Aorta (tissue), 5 donors: ENCODE measurements around the gene HOXA5. TPM values are rescaled to one million over a fixed set of nuclear protein-coding genes. Genes with fewer than 3 reads are reported as not detected.

Source experiments
- ATAC-seq: fragments of 200-7000 bp; cut with Tn5 transposase; one replicate; pipeline ENCODE4 v1.9.1; 2022; ENCODE audit warnings: moderate library complexity; ENCODE audit not compliant: low FRiP score
- DNase-seq, 2 donors: peaks; one replicate each; pipeline ENCODE4 v3.0.0-alpha.2; 2020
- H3K27ac ChIP-seq, 2 donors: one replicate each; pipeline ENCODE4 v1.5.1; 2013; ENCODE audit warnings: low read length in 2 of 2, mild to moderate bottlenecking in 2 of 2, moderate library complexity in 2 of 2, control low read depth in 1 of 2, inconsistent platforms in 1 of 2, low read depth in 1 of 2
- H3K27me3 ChIP-seq, 2 donors: one replicate each; pipeline ENCODE4 v1.6.1; 2013; ENCODE audit warnings: control low read depth in 1 of 2, low read length in 1 of 2, mild to moderate bottlenecking in 1 of 2, moderate library complexity in 1 of 2; ENCODE audit not compliant: insufficient read depth in 2 of 2, control insufficient read depth in 1 of 2
- H3K36me3 ChIP-seq, 2 donors: one replicate each; pipeline ENCODE4 v1.6.1; 2013; ENCODE audit warnings: control low read depth in 1 of 2, low read length in 1 of 2, mild to moderate bottlenecking in 1 of 2; ENCODE audit not compliant: insufficient read depth in 2 of 2, control insufficient read depth in 1 of 2
- H3K4me1 ChIP-seq, 2 donors: one replicate each; pipeline ENCODE4 v1.6.1; 2013; ENCODE audit warnings: low read length in 2 of 2, control low read depth in 1 of 2, mild to moderate bottlenecking in 1 of 2, moderate library complexity in 1 of 2; ENCODE audit not compliant: insufficient read depth in 2 of 2, control insufficient read depth in 1 of 2
- H3K4me3 ChIP-seq, 2 donors: one replicate each; pipeline ENCODE4 v1.5.1; 2013; ENCODE audit warnings: low read length in 2 of 2, control low read depth in 1 of 2, mild to moderate bottlenecking in 1 of 2
- H3K9me3 ChIP-seq: one replicate; pipeline ENCODE4 v1.6.1; 2013; ENCODE audit warnings: mild to moderate bottlenecking, low read length; ENCODE audit not compliant: control insufficient read depth
- WGBS, 2 donors: extraction: QIAGEN DNeasy Blood & Tissue Kit; methylation state at CpG; one replicate each; pipeline ENCODE4 v1.1.7; 2013; 5-methylcytosine and 5-hydroxymethylcytosine counted together
- intact Hi-C, 2 donors: fragments of 100-400 bp; cut with DNase I; formaldehyde crosslinking; loops; one replicate each; pipeline versions ENCODE4 v1.14.2 to v1.15.0; 2022
- polyA plus RNA-seq, 2 donors: library from polyadenylated mRNA; stranded (reverse); fragments of 200-250 nt; gene quantifications; one replicate each; pipeline ENCODE4 v1.2.3, GENCODE V29; 2013
- total RNA-seq, 2 donors: library from RNA; stranded (reverse); fragmentation: NEBNext Ultra II Directional; extraction: Animal tissue kit (Norgen Biotek cat#: 25700); gene quantifications; one replicate each; pipeline ENCODE4 v1.2.1, GENCODE V29; 2021
- donor health status: healthy with polysubstance abuse.
- donor health status: Bipolar disorder and iron deficiency.
- donor health status: DM: no; HTN: no; CAD: no.
- donor health status: DM: no; HTN: no; CAD: no.
- donor health status: DM: yes; HTN: yes; CAD: no.

The HOXA5 gene
- total and polyA plus RNA-seq, 4 donors = 1.6 to 11.8 (median 5.4) TPM

- WGBS, 2 donors = 5 to 9% methylated on average over 20 of the region's 20 CpGs
- no peak for DNase-seq
- Histone ChIP-seq H3K27me3 (no peaks in the 10 kb centered on the region), H3K36me3 (no peaks in the 10 kb centered on the region), H3K4me3 (peak overlapping the region; percentile 53 to 64), H3K9me3 (no peaks in the 10 kb centered on the region), H3K27ac (peak overlapping the region; percentile 72 to 89), H3K4me1 (no peaks in the 10 kb centered on the region)
- intact Hi-C loops = loop anchor here in 1 of 2 donors (2.0 kb wide), 1 partner anchor 19 kb away; no protein-coding TSS in a partner anchor
- ATAC-seq = no peak
Measured at GRCh38 chr7:27116031-27116961, 27.2 kb downstream of the HOXA5 start.

DNA sequence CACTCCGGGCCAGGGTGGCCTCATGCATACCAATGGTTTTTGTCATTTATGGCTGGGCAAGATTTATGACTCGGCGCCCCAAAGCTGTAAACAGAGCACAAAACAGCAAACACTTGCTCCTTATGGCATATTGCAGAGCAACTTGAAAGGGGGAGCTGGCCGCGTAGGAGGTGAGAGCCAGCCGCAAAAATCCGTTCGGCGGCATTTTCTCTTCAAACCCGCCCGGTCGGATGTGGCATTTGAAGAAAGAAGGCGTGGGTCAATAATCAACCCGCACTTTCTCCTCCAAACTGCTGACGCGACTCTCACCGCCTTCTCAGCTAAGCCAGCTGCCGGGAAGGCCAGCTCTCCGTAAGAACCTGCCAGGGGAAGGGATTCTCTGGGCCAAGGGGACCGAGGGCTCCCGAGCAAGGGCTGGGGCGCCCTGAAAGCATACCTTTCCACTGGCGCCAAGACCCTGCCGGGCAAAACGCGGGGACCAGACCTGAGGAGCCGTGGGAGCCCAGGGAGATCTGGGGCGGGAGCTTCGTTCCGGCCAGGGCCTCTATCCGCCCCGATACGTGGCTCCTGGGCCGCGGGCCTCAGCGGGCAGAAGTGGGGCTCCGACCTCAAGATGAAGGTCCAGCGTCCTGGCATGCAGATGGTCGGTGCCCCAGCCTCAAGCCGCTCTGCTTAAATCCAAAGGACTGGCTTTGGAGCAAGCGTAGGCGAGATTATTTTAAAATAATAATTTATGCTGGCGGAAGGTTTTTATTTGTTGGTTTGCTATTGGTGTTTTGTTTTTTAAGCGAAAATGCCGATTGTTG, 28.1 kb downstream of the HOXA5 start:
- DNase-seq (peak in 1 of 2 donors; percentile 57), ATAC-seq (no peak)
- intact Hi-C loops = loop anchor here in 1 of 2 donors (2.0 kb wide), 2 partner anchors 19 to 1259 kb away; no protein-coding TSS in a partner anchor
- no peaks in the 10 kb centered on the region for H3K27me3 ChIP-seq
- H3K4me3 ChIP-seq = peak overlapping the region; percentile 53 to 64
- no peaks in the 10 kb centered on the region for H3K36me3 ChIP-seq
- H3K4me1 ChIP-seq = no peaks in the 10 kb centered on the region
- peak overlapping the region; percentile 72 to 89 for H3K27ac ChIP-seq
- no peaks in the 10 kb centered on the region for H3K9me3 ChIP-seq
- WGBS, 2 donors = 4 to 7% methylated on average over 44 to 45 of the region's 45 CpGs

DNA sequence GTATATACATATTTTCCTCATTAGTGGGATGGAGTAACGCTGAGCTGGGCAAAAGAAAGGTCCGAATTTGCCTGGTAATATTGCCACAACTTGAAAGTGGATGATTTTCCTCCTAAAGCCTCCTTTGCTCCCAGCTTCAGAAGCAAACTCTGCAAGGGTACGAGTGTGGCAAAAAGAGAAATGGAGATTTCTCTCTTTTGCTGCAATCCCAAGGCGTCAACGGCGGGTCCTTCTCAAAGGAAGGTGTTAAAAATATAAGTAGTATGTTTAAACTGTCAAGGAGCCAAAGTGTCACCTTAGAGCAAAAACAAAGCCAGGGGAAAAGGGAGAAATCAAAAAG, 28.6 kb downstream of the HOXA5 start:
- intact Hi-C loops = loop anchor here in 1 of 2 donors (2.0 kb wide), 1 partner anchor 1258 kb away; no protein-coding TSS in a partner anchor
- H3K9me3 ChIP-seq = no peaks in the 10 kb centered on the region
- no peak for ATAC-seq
- 4 to 5% methylated on average over 6 of the region's 6 CpGs for WGBS, 2 donors
- peaks cover 0 to 2% of the 10 kb centered on the region in 2 donors for H3K4me1 ChIP-seq
- H3K4me3 ChIP-seq = peak overlapping the region; percentile 53 to 64
- H3K27ac ChIP-seq = peak overlapping the region; percentile 10 to 89
- no peaks in the 10 kb centered on the region for H3K27me3 ChIP-seq
- H3K36me3 ChIP-seq = no peaks in the 10 kb centered on the region
- no peak for DNase-seq

DNA sequence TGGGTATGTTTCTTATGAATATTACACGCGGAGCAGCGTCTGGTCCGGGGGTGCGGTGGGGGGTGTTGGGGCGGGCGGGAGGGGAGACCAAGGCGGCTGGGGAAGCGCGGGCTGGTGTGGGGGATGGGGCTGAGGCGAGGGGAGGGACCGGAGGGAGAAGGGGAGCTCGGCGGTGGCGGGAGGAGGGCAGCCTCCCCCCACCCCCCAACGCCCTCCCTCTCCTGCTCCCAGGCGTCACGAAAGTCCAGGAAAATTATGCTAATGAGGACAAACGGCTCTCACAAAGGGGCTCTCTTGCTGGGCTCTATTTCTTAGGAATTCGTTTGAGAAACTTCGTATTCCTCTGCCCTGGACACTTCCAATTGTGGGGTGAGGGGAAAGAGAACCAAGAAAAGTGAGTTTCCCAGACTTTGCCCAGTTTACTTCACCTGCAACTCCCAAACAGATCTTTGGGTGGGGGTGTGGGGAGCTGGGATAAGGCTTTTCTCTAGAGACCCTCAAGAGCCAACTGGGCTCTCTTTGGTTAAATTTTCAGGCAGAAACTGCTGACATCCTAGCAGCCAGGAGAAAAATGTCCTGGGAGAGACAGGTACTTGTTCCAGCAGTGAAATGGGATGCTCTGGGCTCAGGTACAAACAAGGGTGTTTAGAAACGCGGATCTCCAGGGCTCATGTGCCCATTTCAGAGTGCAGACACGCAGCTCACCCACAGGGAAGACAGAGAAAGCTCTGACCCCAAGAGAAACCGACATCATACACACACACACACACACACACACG, 29.3 kb downstream of the HOXA5 start:
- no peaks in the 10 kb centered on the region for H3K36me3 ChIP-seq
- H3K27me3 ChIP-seq = no peaks in the 10 kb centered on the region
- ATAC-seq (peak; percentile 12), DNase-seq (peak; percentile 81 to 88)
- H3K27ac ChIP-seq = peak overlapping the region; percentile 92 to 95
- no peaks in the 10 kb centered on the region for H3K9me3 ChIP-seq
- intact Hi-C loops = loop anchor here in 1 of 2 donors (2.0 kb wide), 1 partner anchor 1257 kb away; no protein-coding TSS in a partner anchor
- 1 to 5% methylated on average over 25 to 26 of the region's 26 CpGs for WGBS, 2 donors
- peaks cover 0 to 6% of the 10 kb centered on the region in 2 donors for H3K4me1 ChIP-seq
- H3K4me3 ChIP-seq = peak overlapping the region; percentile 84 to 94

DNA sequence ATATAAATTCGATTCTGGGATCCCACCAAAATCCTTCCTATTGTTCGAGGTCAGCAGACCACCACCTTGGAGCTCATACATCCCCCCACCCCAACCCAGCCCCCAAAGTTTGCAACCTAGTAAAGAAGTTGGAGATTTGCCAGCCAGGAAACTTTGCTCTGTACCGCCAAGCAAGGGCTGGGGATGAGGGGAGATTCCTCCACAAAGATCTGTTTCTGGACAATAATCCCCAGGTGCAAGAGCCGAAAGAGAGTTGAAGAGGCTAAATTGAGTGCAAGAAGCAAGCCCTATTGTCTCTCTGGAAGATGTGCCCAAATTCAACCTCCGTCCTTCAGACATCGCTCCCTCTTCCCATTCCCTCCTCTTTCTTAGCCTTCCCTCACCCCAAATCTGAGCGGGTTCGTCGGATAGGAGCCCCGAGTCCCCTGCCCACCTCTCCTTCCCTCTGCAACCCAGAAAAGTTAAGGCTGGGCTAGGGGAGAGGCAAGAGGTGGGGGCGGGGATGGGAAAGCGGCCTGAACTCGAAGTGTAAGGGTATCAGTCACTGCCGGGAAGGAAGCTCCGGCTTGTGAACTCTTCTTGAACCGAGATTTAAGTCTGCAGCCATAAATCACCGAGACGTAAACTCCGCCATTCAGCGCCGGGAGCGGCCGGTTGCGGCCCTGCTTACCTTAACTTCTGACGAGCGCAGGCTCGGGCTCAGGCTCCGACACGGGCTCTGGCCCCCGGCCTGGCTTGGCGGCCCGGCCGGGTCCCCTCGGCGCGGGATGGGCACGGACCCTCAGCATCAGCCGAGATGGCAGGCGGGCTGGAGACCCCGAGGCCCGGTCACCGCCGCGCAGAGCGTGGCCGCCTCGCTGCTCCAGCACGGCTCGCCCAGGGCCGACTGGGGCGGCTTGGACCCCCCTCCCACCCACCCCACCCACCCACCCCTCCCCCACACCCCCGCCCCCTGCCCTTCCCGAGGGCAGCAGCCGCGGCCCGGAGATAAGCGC, 30.2 kb downstream of the HOXA5 start:
- Histone ChIP-seq H3K4me3 (peak overlapping the region; percentile 84 to 94), H3K27ac (peak overlapping the region; percentile 71 to 92), H3K4me1 (peaks cover 0 to 6% of the 10 kb centered on the region in 2 donors), H3K9me3 (no peaks in the 10 kb centered on the region), H3K27me3 (no peaks in the 10 kb centered on the region), H3K36me3 (no peaks in the 10 kb centered on the region)
- 2 to 5% methylated on average over 36 to 57 of the region's 57 CpGs for WGBS, 2 donors
- peak; percentile 13 for ATAC-seq
- intact Hi-C loops = no loop called here
- DNase-seq = peak; percentile 79 to 85

- whole genome bisulfite sequencing, 2 donors = 7 to 11% methylated on average over 4 of the region's 4 CpGs
- H3K36me3 ChIP-seq = no peaks in the 10 kb centered on the region
- intact Hi-C loops = no loop called here
- H3K27me3 ChIP-seq = no peaks in the 10 kb centered on the region
- peak overlapping the region in 1 of 2 donors; percentile 32 for H3K27ac ChIP-seq
- H3K9me3 ChIP-seq = no peaks in the 10 kb centered on the region
- peak overlapping the region; percentile 20 to 94 for H3K4me3 ChIP-seq
- H3K4me1 ChIP-seq = peaks cover 0 to 6% of the 10 kb centered on the region in 2 donors
- ATAC-seq (no peak), DNase-seq (no peak)
Measured at GRCh38 chr7:27112361-27112760, 31.1 kb downstream of the HOXA5 start.

DNA sequence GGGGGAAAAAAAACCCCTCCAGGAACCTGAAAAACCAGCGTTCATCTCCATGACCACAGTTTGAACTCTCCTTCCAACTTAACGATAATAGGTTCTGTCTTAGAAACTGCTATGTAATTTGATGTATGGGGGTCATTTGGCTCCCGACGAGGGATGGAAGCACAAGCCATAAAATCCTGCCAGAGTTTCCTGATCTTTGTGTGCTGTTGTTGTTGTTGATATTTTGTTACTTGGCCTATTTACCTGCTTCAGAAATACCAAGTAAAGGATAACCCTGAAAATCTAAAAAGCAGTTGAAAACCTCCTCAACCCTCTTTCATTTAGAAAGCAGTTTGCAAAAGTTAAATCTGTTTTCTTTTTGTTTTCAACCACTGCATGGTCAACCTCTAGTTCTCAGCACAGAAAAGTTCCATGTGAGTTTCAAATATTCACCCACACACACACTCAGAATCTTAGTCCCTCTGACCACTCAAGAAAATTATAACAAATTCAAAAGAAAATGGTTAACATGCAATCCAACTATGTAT, 31.7 kb downstream of the HOXA5 start:
- peaks cover 0 to 6% of the 10 kb centered on the region in 2 donors for H3K4me1 ChIP-seq
- peak overlapping the region; percentile 72 to 93 for H3K27ac ChIP-seq
- no peak for DNase-seq
- no peaks in the 10 kb centered on the region for H3K27me3 ChIP-seq
- peak overlapping the region; percentile 30 to 32 for H3K4me3 ChIP-seq
- ATAC-seq = no peak
- H3K36me3 ChIP-seq = no peaks in the 10 kb centered on the region
- 1 to 7% methylated on average over 4 of the region's 4 CpGs for WGBS, 2 donors
- intact Hi-C loops = no loop called here
- H3K9me3 ChIP-seq = no peaks in the 10 kb centered on the region
